HG03520 (cell line): ENCODE measurements around the gene EGFR.

Source experiments
- ATAC-seq: cut with Tn5 transposase; IDR thresholded peaks from one replicate; pipeline ENCODE4 v1.9.1; 2021; ENCODE audit warnings: mild to moderate bottlenecking, moderate library complexity; ENCODE audit not compliant: unreplicated experiment

EGFR gene

DNA sequence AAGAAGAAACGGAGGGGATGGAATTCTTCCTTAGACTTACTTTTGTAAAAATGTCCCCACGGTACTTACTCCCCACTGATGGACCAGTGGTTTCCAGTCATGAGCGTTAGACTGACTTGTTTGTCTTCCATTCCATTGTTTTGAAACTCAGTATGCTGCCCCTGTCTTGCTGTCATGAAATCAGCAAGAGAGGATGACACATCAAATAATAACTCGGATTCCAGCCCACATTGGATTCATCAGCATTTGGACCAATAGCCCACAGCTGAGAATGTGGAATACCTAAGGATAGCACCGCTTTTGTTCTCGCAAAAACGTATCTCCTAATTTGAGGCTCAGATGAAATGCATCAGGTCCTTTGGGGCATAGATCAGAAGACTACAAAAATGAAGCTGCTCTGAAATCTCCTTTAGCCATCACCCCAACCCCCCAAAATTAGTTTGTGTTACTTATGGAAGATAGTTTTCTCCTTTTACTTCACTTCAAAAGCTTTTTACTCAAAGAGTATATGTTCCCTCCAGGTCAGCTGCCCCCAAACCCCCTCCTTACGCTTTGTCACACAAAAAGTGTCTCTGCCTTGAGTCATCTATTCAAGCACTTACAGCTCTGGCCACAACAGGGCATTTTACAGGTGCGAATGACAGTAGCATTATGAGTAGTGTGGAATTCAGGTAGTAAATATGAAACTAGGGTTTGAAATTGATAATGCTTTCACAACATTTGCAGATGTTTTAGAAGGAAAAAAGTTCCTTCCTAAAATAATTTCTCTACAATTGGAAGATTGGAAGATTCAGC lies 187.6 kb downstream of the EGFR start:
- peak; percentile 45 for ATAC-seq

DNA sequence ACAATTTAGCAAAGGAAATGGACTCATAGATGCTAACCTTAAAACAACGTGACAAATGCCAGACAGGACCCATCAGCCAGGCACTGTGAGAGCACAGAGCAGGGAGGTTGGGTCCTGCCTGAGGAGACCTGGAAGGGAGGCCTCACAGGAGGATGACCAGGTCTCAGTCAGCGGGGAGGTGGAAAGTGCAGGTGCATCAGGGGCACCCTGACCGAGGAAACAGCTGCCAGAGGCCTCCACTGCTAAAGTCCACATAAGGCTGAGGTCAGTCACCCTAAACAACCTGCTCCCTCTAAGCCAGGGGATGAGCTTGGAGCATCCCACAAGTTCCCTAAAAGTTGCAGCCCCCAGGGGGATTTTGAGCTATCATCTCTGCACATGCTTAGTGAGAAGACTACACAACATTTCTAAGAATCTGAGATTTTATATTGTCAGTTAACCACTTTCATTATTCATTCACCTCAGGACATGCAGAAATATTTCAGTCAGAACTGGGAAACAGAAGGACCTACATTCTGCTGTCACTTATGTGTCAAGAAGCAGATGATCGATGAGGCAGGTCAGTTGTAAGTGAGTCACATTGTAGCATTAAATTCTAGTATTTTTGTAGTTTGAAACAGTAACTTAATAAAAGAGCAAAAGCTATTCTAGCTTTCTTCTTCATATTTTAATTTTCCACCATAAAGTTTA lies 188.8 kb downstream of the EGFR start:
- ATAC-seq: no peak

DNA sequence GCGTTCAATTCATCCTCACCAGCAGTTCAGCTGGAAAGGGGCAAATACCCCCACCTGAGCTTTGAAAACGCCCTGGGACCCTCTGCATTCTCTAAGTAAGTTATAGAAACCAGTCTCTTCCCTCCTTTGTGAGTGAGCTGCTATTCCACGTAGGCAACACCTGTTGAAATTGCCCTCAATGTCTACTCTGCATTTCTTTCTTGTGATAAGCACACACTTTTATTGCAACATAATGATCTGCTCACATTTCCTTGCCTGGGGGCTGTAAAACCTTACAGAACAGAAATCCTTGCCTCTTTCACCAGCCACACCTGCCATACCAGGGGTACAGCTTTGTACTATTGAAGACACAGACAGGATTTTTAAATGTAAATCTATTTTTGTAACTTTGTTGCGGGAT lies 190.5 kb downstream of the EGFR start:
- no peak for ATAC-seq

DNA sequence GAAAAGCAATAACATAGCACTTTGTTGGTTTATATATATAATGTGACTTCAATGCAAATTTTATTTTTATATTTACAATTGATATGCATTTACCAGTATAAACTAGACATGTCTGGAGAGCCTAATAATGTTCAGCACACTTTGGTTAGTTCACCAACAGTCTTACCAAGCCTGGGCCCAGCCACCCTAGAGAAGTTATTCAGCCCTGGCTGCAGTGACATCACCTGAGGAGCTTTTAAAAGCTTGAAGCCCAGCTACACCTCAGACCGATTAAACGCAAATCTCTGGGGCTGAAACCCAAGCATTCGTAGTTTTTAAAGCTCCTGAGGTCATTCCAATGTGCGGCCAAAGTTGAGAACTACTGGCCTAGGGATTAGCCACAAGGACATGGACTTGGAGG lies 191.4 kb downstream of the EGFR start:
- no peak for ATAC-seq

DNA sequence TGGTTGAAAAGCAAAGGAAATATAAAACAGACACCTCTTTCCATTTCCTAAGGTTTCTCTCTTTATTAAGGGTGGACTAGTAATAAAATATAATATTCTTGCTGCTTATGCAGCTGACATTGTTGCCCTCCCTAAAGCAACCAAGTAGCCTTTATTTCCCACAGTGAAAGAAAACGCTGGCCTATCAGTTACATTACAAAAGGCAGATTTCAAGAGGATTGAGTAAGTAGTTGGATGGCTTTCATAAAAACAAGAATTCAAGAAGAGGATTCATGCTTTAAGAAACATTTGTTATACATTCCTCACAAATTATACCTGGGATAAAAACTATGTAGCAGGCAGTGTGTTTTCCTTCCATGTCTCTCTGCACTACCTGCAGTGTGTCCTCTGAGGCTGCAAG lies 191.9 kb downstream of the EGFR start:
- ATAC-seq: no peak

DNA sequence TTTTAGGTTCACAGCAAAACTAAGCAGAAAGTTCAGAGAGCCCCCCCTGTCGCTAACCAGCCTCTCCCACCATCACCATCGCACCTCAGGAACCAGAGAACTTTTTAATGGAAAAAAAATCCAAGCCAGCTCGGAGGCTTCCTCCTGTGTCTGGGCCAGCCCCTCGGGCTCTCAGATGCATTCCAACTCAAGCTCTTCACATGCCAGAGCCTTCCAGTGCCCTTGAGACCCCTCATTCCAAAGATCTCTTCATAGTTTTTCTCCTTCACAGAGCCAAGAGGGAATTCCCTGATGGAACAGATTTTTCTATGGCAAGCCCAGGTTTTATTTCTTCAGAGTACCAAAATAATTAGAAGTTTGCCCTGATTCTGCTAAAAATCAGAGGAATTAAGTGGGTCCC lies 192.9 kb downstream of the EGFR start:
- no peak for ATAC-seq

DNA sequence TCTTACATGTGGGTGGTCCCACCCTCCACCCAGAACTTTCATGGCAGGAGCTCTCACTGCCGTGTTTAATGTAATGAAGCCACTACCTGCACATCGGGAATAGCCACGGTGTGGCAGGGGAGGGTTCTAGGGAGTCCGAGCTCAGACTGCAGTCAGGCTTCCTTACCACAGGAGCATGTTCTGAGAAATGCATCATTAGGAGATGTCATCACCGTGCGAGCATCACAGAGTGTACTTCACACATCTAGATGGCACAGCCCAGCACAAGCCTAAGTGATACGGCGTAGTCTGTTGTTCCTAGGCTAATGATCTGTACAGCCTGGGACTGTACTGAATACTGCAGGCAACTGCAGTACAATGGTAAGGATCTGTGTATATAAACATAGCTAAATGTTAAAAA lies 193.4 kb downstream of the EGFR start:
- ATAC-seq: no peak

DNA sequence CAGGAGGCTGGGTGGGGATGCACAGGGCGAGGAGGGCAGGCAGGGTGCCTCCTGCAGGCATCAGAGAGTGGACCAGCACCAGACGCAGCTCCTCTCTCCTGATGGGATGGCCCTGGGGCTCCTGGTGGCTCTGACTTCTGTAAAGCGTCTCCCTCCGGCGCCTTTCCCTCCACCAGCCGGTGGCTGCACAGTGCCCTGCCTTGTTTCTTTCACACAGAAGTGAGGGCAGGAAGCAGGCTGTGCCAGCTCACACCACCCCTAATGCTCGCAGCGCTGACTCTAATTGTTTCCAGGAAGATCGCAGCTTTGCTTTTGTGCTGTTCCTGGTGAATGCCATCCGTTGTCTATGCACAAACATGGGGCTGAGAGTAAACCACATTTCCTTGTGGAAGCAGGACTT lies 194.0 kb downstream of the EGFR start:
- no peak for ATAC-seq

DNA sequence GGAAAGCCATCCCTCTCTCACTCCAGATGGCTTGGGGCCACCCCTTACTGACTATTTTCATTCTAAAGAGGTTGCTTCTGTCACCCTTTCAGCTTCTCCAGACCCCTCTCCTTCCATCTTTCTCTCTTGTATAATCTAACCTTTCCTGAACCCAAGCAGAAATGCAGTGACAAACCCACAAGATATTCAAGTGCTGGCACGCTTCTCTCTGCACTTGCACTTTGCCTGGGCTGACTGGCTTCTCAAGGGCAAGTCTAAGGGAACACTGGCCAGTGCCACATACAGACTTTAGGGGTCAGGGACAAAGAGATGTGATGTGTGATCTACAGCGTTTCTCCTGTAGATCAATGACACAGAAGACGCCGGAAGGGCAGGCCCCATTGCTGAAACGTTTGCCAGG lies 195.9 kb downstream of the EGFR start:
- no peak for ATAC-seq

DNA sequence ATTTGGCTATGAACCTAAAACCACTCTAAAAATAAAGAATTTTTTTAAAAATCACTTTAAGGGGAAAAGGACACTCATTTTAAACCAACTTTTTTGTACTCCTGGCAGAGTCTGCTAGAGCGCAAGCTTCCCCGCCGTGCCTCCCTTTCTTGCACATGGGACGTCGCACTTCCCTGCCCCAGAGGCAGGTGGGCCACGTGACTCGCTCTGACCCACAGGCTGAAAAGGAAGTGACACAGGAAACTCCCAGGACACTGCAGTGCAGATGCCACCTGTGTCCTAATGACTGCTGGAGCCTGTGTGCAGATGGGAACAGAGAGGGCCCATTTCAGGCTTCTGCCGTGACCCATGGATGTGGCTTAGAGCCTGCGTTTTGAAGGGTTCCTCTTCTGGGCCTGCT lies 204.2 kb downstream of the EGFR start:
- ATAC-seq: no peak

DNA sequence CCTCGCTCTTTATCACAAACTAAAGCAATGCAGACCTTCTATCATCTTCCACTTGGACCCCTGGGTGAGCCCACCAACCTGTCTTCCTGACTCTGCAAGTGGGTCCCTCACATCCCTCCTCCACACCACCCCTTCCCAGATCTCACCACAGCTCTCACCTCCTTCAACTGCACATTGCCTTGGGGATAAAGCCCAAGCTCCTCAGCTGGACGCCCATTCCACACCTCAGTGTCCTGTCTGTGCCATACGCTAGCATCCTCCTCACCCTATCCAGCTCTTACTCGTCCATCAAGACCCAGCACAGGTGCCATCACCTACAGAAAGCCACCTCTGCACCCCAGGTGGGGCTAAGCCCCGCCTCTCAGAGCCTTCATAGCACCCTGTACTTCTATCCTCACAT lies 205.3 kb downstream of the EGFR start:
- no peak for ATAC-seq

DNA sequence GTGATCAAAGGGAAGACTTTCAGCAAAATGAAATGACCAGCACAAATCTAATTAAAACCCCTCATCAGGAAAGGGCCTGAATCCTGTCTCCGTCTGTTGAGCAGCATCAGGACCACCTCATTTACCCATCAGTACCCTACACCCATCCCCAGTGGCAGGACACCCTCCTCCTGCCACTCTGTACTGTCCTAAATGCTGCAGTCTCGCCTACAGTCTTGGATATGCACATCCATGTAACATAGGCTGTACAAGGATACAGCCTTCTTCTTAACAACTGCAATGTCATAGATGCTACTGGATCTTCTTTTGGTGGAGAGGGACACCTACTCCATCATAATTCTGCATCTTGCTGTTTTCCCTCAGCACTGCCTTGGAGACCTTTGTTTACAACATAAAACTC lies 206.0 kb downstream of the EGFR start:
- no peak for ATAC-seq

DNA sequence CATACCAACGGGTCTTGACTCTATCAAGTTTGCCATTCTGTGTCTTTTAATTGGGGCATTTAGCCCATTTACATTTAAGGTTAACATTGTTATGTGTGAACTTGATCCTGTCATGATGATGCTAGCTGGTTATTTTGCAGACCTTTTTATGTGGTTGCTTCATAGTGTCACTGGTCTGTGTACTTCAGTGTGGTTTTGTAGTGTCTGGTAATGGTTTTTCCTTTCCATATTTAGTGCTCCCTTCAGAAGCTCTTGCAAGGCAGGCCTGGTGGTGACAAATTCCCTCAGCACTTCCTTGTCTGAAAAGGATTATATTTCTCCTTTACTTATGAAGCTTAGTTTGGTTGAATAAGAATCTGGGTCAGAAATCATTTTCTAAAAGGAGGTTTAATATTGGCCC lies 211.2 kb downstream of the EGFR start:
- ATAC-seq: no peak

DNA sequence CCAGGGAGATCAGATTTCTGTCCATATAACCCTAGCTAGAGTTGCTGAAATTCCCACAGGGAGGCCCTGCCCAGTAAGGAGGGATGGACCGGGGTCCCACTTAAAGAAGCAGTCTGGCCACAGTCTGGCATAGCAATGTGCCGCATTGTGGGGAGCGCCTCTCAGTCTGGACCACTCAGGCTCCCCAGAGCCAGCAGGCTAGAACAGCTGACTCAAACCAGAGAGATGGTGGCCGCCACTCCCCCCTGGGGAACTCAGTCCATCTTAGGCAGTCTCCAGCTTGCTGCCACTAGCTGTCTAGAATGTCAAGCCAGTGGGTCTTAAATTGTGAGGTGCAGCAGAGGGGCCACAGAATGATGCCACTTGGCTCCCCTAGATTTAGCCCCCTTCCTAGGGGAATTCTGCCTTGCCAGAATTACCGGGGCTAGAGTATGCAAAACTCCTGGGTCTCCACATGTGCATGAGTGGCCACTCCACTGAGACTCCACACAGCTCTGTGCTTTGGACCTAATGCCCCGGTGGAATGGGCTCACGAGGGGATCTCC lies 213.0 kb downstream of the EGFR start:
- no peak for ATAC-seq

DNA sequence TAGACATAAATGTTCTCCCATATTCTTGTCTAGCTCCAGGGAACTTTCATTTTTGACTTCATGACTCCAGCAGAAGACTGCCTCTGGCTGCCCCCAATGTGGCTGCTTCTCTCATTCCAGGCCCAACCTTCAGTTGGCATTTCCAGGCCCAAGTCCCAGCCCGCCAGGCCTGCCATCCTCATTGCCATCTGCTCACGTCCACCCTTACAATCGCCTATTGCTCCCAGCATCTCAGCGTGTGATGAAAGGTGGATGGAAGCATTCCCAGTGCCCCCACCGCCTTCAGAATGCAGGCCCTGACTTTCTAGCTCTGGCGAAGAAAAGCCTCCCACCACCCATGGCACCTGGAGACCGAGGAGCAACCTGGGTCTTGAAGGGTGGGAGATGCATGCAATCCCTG lies 214.2 kb downstream of the EGFR start:
- no peak for ATAC-seq

DNA sequence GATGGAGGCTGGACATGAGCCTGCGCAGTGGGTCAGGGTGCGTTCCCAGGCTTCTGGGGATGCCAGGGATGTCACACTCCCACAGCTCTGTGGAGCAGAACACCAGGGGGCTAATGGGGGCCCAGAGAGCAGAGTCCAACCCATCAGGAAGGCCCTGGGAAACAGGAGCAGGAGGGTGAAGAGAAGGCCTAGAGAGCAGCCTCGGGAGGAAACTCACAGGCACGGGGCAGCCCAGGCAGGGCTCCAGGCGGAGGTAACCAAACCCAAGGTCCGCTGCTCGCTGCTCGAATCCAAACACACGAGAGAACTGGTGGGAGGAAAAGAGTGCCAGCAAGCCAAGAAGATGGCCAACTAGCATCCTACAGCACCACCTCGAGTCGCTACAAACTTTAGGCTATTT lies 215.6 kb downstream of the EGFR start:
- no peak for ATAC-seq

DNA sequence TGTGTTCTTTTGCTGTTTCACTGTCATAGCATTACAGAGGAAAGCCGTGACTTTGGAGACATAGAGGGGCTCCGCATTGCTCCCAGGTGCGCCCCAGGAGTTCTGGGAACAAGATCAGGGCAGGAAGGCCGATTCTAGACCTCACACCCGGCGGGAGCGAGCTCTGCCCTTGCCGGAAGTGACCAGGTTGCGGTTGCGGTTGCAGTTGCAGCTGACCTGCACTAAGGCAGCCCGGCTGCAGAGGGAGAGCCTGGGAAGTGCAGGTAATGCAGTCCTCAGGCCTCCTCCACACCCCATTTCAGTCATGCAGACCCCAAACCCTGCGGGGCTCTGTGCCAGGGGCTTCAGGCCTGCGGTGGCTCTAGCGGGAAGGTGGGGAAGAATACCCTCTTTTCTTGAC lies 216.3 kb downstream of the EGFR start:
- no peak for ATAC-seq

DNA sequence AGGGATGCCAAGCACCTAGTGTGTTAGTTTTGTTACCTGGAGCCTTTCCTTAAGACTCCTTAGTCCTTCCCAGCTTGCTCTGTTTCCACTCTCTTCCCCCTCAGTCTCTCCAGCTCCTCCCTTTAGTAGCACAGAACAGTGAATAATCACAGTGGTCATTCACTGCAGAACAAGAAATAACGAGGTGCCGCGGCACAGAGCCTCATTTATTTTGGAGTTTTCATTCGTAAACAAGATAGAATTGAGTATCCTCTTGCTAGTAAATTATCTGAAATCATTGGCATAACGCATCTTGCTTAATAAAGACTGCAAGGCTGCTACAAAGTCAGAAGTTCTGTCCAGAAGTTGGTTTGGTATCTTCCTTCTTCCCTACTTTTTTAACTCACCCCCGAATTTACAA lies 217.0 kb downstream of the EGFR start:
- no peak for ATAC-seq

DNA sequence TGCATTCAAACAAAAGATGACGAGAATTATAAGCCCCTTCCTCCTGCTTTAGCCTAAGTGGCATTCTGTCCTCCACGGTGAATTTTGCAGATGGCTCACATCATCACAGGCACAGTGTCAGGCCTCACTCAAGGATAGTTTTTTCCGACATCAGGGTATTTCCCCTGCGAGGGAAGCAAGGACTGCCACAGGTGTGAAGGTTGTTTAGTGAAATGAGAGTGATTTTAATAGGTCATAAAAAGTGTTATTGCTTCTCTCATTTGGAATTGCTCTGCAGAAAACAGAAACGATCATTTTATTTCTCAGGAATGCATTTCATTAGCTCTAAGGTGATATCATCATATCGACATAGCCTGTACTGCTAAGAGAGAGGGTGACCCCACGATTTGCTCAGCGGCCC lies 217.7 kb downstream of the EGFR start:
- ATAC-seq: no peak

DNA sequence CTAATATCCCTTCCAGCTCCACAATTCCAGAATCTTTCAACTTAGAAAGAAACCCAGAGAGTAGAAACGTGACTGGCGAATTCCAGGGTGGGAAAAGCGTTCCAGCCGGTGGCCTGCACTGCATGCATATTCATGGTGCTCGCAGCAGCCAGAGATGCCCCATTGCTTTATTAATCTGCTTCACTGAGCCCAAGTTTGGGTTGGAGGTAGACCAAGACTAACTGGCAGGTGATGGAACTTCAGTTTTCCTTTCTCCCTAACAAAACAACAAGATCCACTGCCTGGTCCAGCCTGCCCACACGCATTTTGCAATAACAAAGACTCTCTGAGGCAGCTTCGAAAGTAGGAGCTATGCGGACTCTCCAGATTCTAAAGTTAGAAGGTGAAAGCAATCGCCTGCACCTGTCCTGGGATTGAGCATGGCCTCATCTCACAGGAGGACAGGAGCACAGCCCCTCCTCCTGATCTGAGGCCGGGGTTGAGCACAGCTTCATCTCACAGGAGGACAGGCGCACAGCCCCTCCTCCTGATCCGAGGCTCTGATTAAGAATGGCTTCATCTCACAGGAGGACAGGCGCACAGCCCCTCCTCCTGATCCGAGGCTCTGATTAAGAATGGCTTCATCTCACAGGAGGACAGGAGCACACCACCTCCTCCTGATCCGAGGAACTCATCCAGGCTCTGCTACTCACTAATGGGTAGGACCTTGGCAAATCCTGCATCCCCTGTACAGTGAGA lies 218.5 kb downstream of the EGFR start:
- no peak for ATAC-seq

DNA sequence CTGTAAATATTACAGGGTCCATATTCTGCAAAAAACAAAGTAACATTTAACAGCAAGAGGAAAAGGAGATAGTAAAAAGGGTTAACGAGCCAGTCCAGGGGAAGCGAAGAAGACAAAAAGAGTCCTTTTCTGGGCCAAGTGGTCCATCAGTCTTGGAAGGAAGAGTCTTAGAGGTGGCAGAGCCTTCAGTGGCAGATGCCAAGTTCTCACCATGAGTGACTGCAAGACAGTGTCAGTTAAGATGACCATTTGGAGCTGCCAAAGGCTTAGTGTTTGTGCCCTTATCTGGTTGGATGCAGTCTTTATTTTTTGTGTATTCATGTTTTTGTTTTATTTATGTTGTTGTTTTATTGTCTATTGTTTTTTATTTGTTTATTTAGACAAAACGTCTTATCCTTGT lies 220.6 kb downstream of the EGFR start:
- ATAC-seq: no peak
